PFSK-1 (cell line): Measurements from ENCODE around the gene CCDC85A.

Source experiments
- FOXP2 ChIP-seq: optimal IDR thresholded peaks from 2 replicates; pipeline ENCODE3; 2011; ENCODE audit warnings: borderline replicate concordance, control low read depth, inconsistent platforms; ENCODE audit not compliant: insufficient read depth; ENCODE audit errors: extremely low read length, extremely low read depth
- POLR2AphosphoS5 ChIP-seq: IDR thresholded peaks from 2 replicates; pipeline ENCODE4 v1.6.1; 2012; ENCODE audit warnings: low read depth, mild to moderate bottlenecking, control low read depth, low read length, moderate library complexity
- SIN3A ChIP-seq: IDR thresholded peaks from 2 replicates; pipeline ENCODE4 v1.6.1; 2012; ENCODE audit warnings: mild to moderate bottlenecking, low read length, moderate library complexity, borderline replicate concordance; ENCODE audit not compliant: insufficient read depth
- TAF1 ChIP-seq: IDR thresholded peaks from 2 replicates; pipeline ENCODE4 v1.6.1; 2012; ENCODE audit warnings: low read length, control low read depth, borderline replicate concordance; ENCODE audit not compliant: insufficient read depth
- TF ChIP-seq, protein P1 (sequence below), 2 experiments: IDR thresholded peaks; 2 replicates each; pipeline versions ENCODE4 v1.6.1 to v1.8.0; 2011 to 2012; ENCODE audit warnings: low read depth in 2 of 2, low read length in 2 of 2, control low read depth in 1 of 2, inconsistent platforms in 1 of 2, mild to moderate bottlenecking in 1 of 2, moderate library complexity in 1 of 2; ENCODE audit not compliant: insufficient read depth in 1 of 2

Gene CCDC85A

DNA sequence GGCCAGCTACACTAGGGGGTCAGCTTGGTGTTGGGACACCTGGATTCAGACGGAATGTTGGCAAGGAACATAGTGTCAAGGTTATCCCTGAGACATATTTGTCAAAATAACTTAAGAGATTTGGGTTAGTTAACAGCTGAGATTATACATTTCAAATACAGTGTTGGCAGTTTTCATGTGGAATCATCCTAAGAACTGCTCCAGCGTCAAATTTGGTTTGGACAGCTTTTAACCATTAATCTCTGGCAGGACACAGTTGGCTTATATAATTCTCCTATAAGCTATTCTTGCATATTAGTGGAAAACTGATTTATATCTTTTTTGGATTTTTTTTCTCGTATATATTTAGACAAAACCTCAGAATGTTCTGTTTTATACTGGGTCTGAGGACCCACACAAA lies 132.2 kb downstream of the CCDC85A start:
- TF ChIP-seq TAF1 (no peak), FOXP2 (no peak), POLR2AphosphoS5 (no peak), SIN3A (no peak)
- TF ChIP-seq, protein P1, sequence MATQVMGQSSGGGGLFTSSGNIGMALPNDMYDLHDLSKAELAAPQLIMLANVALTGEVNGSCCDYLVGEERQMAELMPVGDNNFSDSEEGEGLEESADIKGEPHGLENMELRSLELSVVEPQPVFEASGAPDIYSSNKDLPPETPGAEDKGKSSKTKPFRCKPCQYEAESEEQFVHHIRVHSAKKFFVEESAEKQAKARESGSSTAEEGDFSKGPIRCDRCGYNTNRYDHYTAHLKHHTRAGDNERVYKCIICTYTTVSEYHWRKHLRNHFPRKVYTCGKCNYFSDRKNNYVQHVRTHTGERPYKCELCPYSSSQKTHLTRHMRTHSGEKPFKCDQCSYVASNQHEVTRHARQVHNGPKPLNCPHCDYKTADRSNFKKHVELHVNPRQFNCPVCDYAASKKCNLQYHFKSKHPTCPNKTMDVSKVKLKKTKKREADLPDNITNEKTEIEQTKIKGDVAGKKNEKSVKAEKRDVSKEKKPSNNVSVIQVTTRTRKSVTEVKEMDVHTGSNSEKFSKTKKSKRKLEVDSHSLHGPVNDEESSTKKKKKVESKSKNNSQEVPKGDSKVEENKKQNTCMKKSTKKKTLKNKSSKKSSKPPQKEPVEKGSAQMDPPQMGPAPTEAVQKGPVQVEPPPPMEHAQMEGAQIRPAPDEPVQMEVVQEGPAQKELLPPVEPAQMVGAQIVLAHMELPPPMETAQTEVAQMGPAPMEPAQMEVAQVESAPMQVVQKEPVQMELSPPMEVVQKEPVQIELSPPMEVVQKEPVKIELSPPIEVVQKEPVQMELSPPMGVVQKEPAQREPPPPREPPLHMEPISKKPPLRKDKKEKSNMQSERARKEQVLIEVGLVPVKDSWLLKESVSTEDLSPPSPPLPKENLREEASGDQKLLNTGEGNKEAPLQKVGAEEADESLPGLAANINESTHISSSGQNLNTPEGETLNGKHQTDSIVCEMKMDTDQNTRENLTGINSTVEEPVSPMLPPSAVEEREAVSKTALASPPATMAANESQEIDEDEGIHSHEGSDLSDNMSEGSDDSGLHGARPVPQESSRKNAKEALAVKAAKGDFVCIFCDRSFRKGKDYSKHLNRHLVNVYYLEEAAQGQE (IDR thresholded peaks at IDR 0.05; ENCODE audit: insufficient read depth in 1 of 2, low read depth in 2 of 2, low read length in 2 of 2): no peak

- no peak for TF ChIP-seq POLR2AphosphoS5
- TF ChIP-seq, protein P1 (IDR thresholded peaks at IDR 0.05; ENCODE audit: insufficient read depth in 1 of 2, low read depth in 2 of 2, low read length in 2 of 2): no peak
- no peak for TF ChIP-seq SIN3A
- no peak for TF ChIP-seq TAF1
- no peak for TF ChIP-seq FOXP2
Measured at GRCh38 chr2:56318147-56318546, 134.4 kb downstream of the CCDC85A start.

GRCh38 chr2:56325661-56326345 lies 142.0 kb downstream of the CCDC85A start:
- TF ChIP-seq, protein P1 (IDR thresholded peaks at IDR 0.05; ENCODE audit: insufficient read depth in 1 of 2, low read depth in 2 of 2, low read length in 2 of 2): no peak
- no peak for TF ChIP-seq SIN3A
- TF ChIP-seq TAF1: no peak
- TF ChIP-seq POLR2AphosphoS5: no peak
- TF ChIP-seq FOXP2: no peak

DNA sequence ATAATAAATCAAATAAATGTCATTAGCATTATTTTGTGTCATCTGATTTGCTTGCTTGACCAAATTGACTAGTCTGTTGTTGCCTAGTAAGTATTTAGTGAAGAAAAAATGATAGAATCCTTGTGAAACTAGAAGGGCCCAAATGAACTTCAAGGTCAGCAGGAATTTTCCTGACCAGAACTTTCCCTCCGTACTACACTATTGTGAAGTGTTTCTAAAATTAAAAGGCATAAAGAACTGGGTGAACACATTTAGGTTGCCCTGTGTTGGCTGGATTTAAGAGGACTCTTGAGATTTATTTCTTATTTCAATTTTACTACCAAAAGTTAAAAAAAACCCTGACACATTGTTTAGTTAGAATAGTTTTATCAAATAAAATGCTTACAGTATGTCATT lies 142.6 kb downstream of the CCDC85A start:
- TF ChIP-seq SIN3A (no peak), POLR2AphosphoS5 (no peak), TAF1 (no peak), FOXP2 (no peak)
- TF ChIP-seq, protein P1 (IDR thresholded peaks at IDR 0.05; ENCODE audit: insufficient read depth in 1 of 2, low read depth in 2 of 2, low read length in 2 of 2): no peak

GRCh38 chr2:56331810-56332209 lies 148.0 kb downstream of the CCDC85A start:
- TF ChIP-seq TAF1 (no peak), FOXP2 (no peak), POLR2AphosphoS5 (no peak), SIN3A (no peak)
- TF ChIP-seq, protein P1 (IDR thresholded peaks at IDR 0.05; ENCODE audit: insufficient read depth in 1 of 2, low read depth in 2 of 2, low read length in 2 of 2): no peak
